ENCODE data around the gene NLGN3.
"Not testable (repeated sequence)": the region's sequence is repeated elsewhere in the genome, so short reads cannot be mapped to it uniquely, and the experiment has no call there.

Gene NLGN3

GRCh38 chrX:71173440-71173839 is 28.8 kb downstream of the NLGN3 start:
- DNase-seq = no peak

GRCh38 chrX:71174795-71175194 is 30.2 kb downstream of the NLGN3 start:
- no peak for DNase-seq

GRCh38 chrX:71175531-71175930 is 30.9 kb downstream of the NLGN3 start:
- DNase-seq = no peak

- DNase-seq = no peak
These were observed 32.7 kb downstream of the NLGN3 start for GRCh38 chrX:71177327-71177726.

- peak; percentile 74 for DNase-seq
These were observed 34.3 kb downstream of the NLGN3 start for GRCh38 chrX:71178908-71179307.

GRCh38 chrX:71180579-71181265 is 36.1 kb downstream of the NLGN3 start:
- DNase-seq = not testable (repeated sequence)

DNA sequence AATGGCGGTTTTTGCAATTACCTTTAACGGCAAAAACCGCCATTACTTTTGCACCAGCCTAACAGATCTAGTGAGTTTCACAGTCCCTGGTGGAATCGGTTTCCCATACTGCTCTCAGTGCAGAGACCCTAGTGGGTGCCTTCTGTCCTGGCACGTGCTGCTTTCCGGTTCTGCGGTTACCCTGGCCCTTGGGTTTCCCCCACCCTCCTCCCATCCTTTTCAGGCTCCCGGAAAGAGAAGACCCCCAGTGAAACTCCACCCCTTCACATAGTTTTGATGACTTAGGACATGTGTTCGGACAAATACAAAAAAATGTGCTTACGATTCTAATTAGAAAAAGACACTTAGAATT is 36.9 kb downstream of the NLGN3 start:
- DNase-seq = peak; percentile 77

GRCh38 chrX:71181910-71182799 is 37.5 kb downstream of the NLGN3 start:
- peak; percentile 92 for DNase-seq

DNA sequence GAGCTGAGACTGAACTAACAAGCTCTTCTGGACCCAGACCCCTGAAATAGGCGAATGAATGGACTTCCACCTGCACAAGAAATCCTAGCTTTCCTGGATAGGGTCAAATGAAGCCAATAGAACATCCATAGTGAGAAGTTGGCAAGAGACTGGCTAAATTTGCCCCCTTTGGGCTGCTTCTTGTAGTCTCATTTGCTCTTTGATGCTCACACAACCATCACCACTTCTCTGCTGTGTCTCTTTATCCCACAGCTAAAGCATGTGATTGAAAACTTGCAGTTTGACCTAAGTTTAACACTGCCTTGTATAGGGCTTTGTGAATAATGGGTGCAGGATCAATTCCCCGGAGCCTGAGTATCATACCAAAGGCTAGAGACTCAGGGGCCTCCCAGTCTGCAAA is 38.2 kb downstream of the NLGN3 start:
- no peak for DNase-seq

DNA sequence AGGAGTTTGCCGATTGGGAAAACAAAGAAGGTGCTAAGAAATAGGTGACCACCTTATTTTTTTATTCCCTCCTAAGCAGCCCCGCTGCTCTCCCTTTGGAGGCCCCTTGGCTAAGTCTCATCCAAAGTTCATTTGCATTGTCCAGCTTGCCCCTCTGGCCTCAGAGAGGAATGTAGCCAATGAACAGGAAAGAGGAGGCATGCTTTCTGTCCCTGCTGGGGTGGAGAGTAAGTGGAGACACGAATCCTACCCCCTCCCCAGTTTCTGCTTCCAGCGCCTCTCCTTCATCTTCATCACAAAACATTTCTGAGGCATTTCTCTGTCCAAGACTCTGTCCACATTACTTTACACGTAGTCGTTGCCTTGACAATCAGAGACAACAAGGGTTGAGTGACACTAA is 38.7 kb downstream of the NLGN3 start:
- no peak for DNase-seq

GRCh38 chrX:71184092-71184491 is 39.5 kb downstream of the NLGN3 start:
- DNase-seq = no peak

GRCh38 chrX:71184803-71185495 is 40.3 kb downstream of the NLGN3 start:
- DNase-seq = no peak

DNA sequence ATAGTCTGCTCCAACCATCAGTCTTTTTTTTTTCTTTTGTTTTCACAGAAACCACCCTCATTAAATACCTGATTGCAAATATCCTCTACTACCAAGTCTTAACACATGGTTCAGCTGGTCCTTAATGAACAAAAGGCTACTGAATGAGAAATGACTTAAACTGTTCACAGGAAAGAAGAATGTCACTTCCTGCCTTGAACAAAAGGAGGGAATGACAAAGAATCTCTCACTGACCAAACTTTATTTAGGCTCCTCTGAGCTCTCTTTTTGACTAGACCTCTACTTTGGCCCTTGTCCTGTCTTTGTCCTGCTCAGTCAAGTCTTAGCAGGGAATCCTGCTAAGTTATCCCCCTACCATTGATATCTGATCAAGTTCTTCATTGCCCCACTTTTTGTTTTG is 46.6 kb downstream of the NLGN3 start:
- no peak for DNase-seq

GRCh38 chrX:71195964-71196649 is 51.5 kb downstream of the NLGN3 start:
- DNase-seq = peak; percentile 62

DNA sequence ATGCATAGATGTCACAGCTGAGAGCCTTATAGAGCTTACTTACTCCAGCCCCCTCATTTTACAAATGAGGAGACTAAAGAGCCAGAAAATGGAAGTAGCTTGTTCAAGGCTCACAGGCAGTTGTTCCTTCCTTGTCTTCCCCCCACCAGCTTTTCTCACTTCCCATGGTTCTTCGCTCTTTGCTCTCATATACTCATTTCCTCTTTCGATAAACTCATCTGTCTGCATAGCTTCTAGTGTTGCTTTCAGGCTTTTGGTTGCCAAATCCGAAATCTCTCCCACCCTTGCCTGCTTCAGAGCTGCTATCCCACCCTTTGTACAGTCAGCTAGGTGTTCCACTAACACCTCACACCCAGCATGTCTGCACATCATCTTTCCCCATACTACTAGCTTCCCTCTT is 53.4 kb downstream of the NLGN3 start:
- DNase-seq = no peak

GRCh38 chrX:71199252-71200008 is 54.8 kb downstream of the NLGN3 start:
- no peak for DNase-seq

DNA sequence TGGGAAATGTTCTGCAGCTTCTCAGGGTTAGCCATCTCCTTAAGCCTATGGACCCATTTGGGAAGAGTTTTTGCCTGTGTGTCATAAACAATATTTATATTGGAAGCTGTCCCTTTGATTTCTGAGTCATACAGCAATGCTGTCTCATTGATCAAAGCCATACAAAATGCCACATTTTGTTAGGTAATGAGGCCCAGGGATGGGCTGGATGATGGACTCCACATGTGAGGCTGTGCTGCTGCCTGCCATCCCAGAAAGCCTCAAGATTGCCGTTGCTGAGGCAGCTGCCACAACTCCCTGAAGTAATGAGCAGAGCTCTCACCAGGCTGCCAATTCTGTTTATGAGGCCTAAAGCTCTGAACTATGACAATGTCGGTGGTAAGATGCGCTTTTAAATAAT is 66.2 kb downstream of the NLGN3 start:
- no peak for DNase-seq

GRCh38 chrX:71212536-71212935 is 67.9 kb downstream of the NLGN3 start:
- DNase-seq = no peak

- no peak for DNase-seq
These were observed 69.5 kb downstream of the NLGN3 start for GRCh38 chrX:71214152-71214551.

- no peak for DNase-seq
These were observed 70.1 kb downstream of the NLGN3 start for GRCh38 chrX:71214604-71215337.

DNA sequence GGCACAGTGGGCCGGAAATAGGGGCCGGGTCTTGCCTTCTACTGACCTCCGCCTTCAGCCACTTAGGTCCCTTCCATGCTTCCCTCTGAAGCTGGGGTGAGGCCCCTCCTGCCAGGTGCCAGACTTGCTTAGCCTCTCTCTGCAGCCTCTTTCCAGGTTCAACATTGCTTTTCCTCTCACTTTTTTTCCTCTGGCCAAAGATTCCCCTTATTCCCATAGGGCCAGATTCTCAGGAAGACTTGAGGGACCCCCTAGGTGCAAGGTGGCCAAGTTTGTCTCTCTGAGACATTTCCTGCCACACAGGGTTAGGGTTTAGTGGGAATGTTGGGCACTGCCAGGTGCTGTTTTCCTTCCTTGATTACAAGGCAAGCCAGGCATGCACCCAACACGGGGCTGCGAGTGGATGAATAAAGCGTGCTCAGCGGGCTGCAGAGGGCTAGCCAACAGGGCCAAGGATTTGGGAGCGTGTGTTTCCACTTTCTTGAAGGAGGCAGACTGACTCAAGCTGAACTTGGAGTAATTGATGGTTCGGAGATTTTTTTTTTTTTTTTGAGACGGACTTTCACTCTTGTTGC is 70.8 kb downstream of the NLGN3 start:
- DNase-seq = no peak
